Measurements from ENCODE around the gene LUM. TPM values are rescaled to one million over a fixed set of nuclear protein-coding genes. Genes with fewer than 3 reads are reported as not detected.

LUM gene
- total and polyA plus RNA-seq, 2 of the 4 experiments (the other 2 are of a cell fraction), result 50.0 to 70.5 TPM

- intact Hi-C loops (cut with micrococcal nuclease), result no loop called here
- H3K9me3 ChIP-seq (ENCODE audit: control insufficient read depth, insufficient read depth, low read length), result no peaks in the 10 kb centered on the region
- WGBS, 2 experiments (ENCODE audit: extremely low coverage in 2 of 2, insufficient read length in 1 of 2), result no CpG with 5 or more reads among the region's 3 CpGs
- no TSS peak for BruUV-seq (replicated peaks)
- no peaks in the 10 kb centered on the region for H4K20me1 ChIP-seq (ENCODE audit: insufficient read depth, low read length)
- H4K8ac ChIP-seq (ENCODE audit: low read depth in 2 of 2, low read length in 2 of 2), result no peak overlapping the region
- ATAC-seq (ENCODE audit: low read depth), result no peak
- no peak overlapping the region for H3K9ac ChIP-seq (ENCODE audit: low read depth, low read length)
- no peak overlapping the region for H4K91ac ChIP-seq (ENCODE audit: insufficient read depth, low read depth, low read length)
- no peaks in the 10 kb centered on the region for H3K4me1 ChIP-seq (ENCODE audit: control insufficient read depth, insufficient read depth, low read length)
- H2AK5ac ChIP-seq (ENCODE audit: low read depth, low read length), result no peak overlapping the region
- H2AFZ ChIP-seq (replicated peaks; ENCODE audit: low read length, poor library complexity), result no peak overlapping the region
- H3K14ac ChIP-seq (replicated peaks; ENCODE audit: low read depth, low read length), result no peak overlapping the region
- dilution Hi-C loops (cut with HindIII; ENCODE audit: low sequenced_read_pairs, unreplicated experiment), result no loop called here
- H3K36me3 ChIP-seq (ENCODE audit: control insufficient read depth, insufficient read depth, low read length), result no peaks in the 10 kb centered on the region
- DNase-seq, result no peak
- no peak overlapping the region for H3K4me2 ChIP-seq (ENCODE audit: low read depth, low read length)
- H2BK5ac ChIP-seq (ENCODE audit: low read depth, low read length, poor library complexity, severe bottlenecking), result no peak overlapping the region
- H3K9me1 ChIP-seq (ENCODE audit: insufficient read depth, low read length), result no peaks in the 10 kb centered on the region
- no peak overlapping the region for H3K56ac ChIP-seq (ENCODE audit: extremely low read depth, insufficient read depth, low read length)
- H3K4me3 ChIP-seq (ENCODE audit: insufficient read depth, low read depth, low read length), result no peak overlapping the region
- TF ChIP-seq MAFK (IDR thresholded peaks at IDR 0.05; ENCODE audit: low read depth, low read length), result peak; percentile 61
- TF ChIP-seq POLR2A (IDR thresholded peaks at IDR 0.05; ENCODE audit: low read depth, low read length), result no peak
- no peak overlapping the region for H4K5ac ChIP-seq (ENCODE audit: low read depth, low read length)
- CTCF ChIA-PET, result no interaction called here
- H2BK20ac ChIP-seq (ENCODE audit: low read depth, low read length), result no peak overlapping the region
- no peak overlapping the region for H2BK15ac ChIP-seq (ENCODE audit: low read depth, low read length)
- no peak overlapping the region for H3K27ac ChIP-seq (ENCODE audit: insufficient read depth, low read length)
- no peak overlapping the region for H2BK120ac ChIP-seq (ENCODE audit: low read depth, low read length)
- H3K18ac ChIP-seq (ENCODE audit: low read depth, low read length), result no peak overlapping the region
- no peak overlapping the region for H3K4ac ChIP-seq (ENCODE audit: low read depth, low read length)
- POLR2A ChIA-PET (ENCODE audit: unreplicated experiment), result no interaction called here
- no peaks in the 10 kb centered on the region for H3K79me1 ChIP-seq (ENCODE audit: low read depth in 1 of 2, low read length in 2 of 2)
- H2AK9ac ChIP-seq (replicated peaks; ENCODE audit: low read depth, low read length, poor library complexity), result no peak overlapping the region
- H3K23ac ChIP-seq (ENCODE audit: low read depth, low read length), result no peak overlapping the region
- in situ Hi-C loops (cut with MboI; ENCODE audit: low sequenced_read_pairs), result no loop called here
- H3K27me3 ChIP-seq (ENCODE audit: control insufficient read depth, insufficient read depth, low read length), result no peaks in the 10 kb centered on the region
Measured at GRCh38 chr12:91064640-91065039, 46.7 kb downstream of the LUM start.
